Osteoblast (primary cell): ENCODE measurements around the gene FOS. TPM values are rescaled to one million over a fixed set of nuclear protein-coding genes. Genes with fewer than 3 reads are reported as not detected.

Experiments used
- DNase-seq: peaks from one replicate; pipeline ENCODE4 v3.0.0; 2011; ENCODE audit warnings: low spot score, mixed read lengths; ENCODE audit not compliant: insufficient read length; ENCODE audit errors: missing footprints
- H2AFZ ChIP-seq: 2 replicates; pipeline ENCODE4 v1.6.0; 2011; ENCODE audit warnings: mild to moderate bottlenecking, low read length
- H3K27ac ChIP-seq: 2 replicates; pipeline ENCODE4 v1.5.1; 2011; ENCODE audit warnings: mild to moderate bottlenecking, low read depth, low read length, moderate library complexity
- H3K27me3 ChIP-seq: 2 replicates; pipeline ENCODE4 v1.6.0; 2012; ENCODE audit warnings: mild to moderate bottlenecking, control low read depth, inconsistent platforms, low read length, moderate library complexity; ENCODE audit not compliant: insufficient read depth
- H3K36me3 ChIP-seq: 2 replicates; pipeline ENCODE4 v1.5.1; 2011; ENCODE audit warnings: mild to moderate bottlenecking, low read length, control low read depth, moderate library complexity; ENCODE audit not compliant: insufficient read depth
- H3K4me1 ChIP-seq: 2 replicates; pipeline ENCODE4 v1.5.1; 2011; ENCODE audit warnings: mild to moderate bottlenecking, low read length, control low read depth, moderate library complexity; ENCODE audit not compliant: insufficient read depth
- H3K4me2 ChIP-seq: 2 replicates; pipeline ENCODE4 v1.6.0; 2011; ENCODE audit warnings: mild to moderate bottlenecking, low read length; ENCODE audit not compliant: insufficient read depth
- H3K4me3 ChIP-seq: fragments of 200-600 bp; sonication (generic); 3 replicates; pipeline ENCODE4 v1.5.1; 2012; ENCODE audit warnings: mild to moderate bottlenecking, low read length, inconsistent platforms; ENCODE audit not compliant: insufficient read depth
- H3K79me2 ChIP-seq: 2 replicates; pipeline ENCODE4 v1.6.0; 2012; ENCODE audit warnings: mild to moderate bottlenecking, low read length, control low read depth, inconsistent platforms; ENCODE audit not compliant: insufficient read depth
- H3K9me3 ChIP-seq: 2 replicates; pipeline ENCODE4 v1.5.1; 2011; ENCODE audit warnings: low read depth, low read length, control low read depth
- H4K20me1 ChIP-seq: 2 replicates; pipeline ENCODE4 v1.6.0; 2012; ENCODE audit warnings: mild to moderate bottlenecking, low read length, control low read depth; ENCODE audit not compliant: insufficient read depth
- CTCF ChIP-seq: IDR thresholded peaks from 2 replicates; pipeline ENCODE4 v1.5.1; 2011; ENCODE audit warnings: mild to moderate bottlenecking, low read depth, low read length, moderate library complexity; ENCODE audit errors: extremely low read depth
- total RNA-seq: library from RNA; depleted of rRNA; stranded (reverse); fragments of >200 nt; gene quantifications from 2 replicates; pipeline ENCODE4 v1.2.3, GENCODE V29; 2012

Gene FOS
- total RNA-seq, 1 donor, result 42.3 TPM

- Histone ChIP-seq H4K20me1 (no peaks in the 10 kb centered on the region), H3K27me3 (peaks cover 9% of the 10 kb centered on the region), H3K9me3 (no peaks in the 10 kb centered on the region), H3K4me1 (peaks cover 22% of the 10 kb centered on the region), H3K79me2 (no peaks in the 10 kb centered on the region), H2AFZ (peak overlapping the region; percentile 65), H3K36me3 (no peaks in the 10 kb centered on the region), H3K4me3 (peak overlapping the region; percentile 56), H3K4me2 (peak overlapping the region; percentile 70), H3K27ac (peak overlapping the region; percentile 99)
- DNase-seq, result peak; percentile 59
- TF ChIP-seq CTCF, result no peak
Measured at GRCh38 chr14:75258079-75258802, 20.4 kb upstream of the FOS start.

- Histone ChIP-seq H3K36me3 (no peaks in the 10 kb centered on the region), H3K4me1 (peaks cover 22% of the 10 kb centered on the region), H4K20me1 (no peaks in the 10 kb centered on the region), H3K4me3 (peak overlapping the region; percentile 72), H3K27me3 (peaks cover 9% of the 10 kb centered on the region), H2AFZ (peak overlapping the region; percentile 68), H3K27ac (peak overlapping the region; percentile 99), H3K79me2 (no peaks in the 10 kb centered on the region), H3K4me2 (peak overlapping the region; percentile 87), H3K9me3 (no peaks in the 10 kb centered on the region)
- no peak for TF ChIP-seq CTCF
- DNase-seq, result peak; percentile 97
Measured at GRCh38 chr14:75258803-75259509, 19.7 kb upstream of the FOS start.

GRCh38 chr14:75259510-75259855, 19.1 kb upstream of the FOS start:
- H3K79me2 ChIP-seq, result no peaks in the 10 kb centered on the region
- peak; percentile 39 for TF ChIP-seq CTCF
- no peaks in the 10 kb centered on the region for H3K36me3 ChIP-seq
- H3K27me3 ChIP-seq, result peaks cover 7% of the 10 kb centered on the region
- peaks cover 22% of the 10 kb centered on the region for H3K4me1 ChIP-seq
- H3K4me2 ChIP-seq, result peak overlapping the region; percentile 87
- peak overlapping the region; percentile 68 for H2AFZ ChIP-seq
- peak overlapping the region; percentile 72 for H3K4me3 ChIP-seq
- peak overlapping the region; percentile 99 for H3K27ac ChIP-seq
- no peaks in the 10 kb centered on the region for H3K9me3 ChIP-seq
- no peaks in the 10 kb centered on the region for H4K20me1 ChIP-seq
- peak; percentile 62 for DNase-seq

GRCh38 chr14:75260025-75260763, 18.4 kb upstream of the FOS start:
- Histone ChIP-seq H3K79me2 (no peaks in the 10 kb centered on the region), H3K27ac (peak overlapping the region; percentile 99), H3K4me2 (peak overlapping the region; percentile 87), H3K36me3 (no peaks in the 10 kb centered on the region), H3K9me3 (no peaks in the 10 kb centered on the region), H3K4me3 (no peak overlapping the region), H2AFZ (no peak overlapping the region), H3K4me1 (peaks cover 22% of the 10 kb centered on the region), H4K20me1 (no peaks in the 10 kb centered on the region), H3K27me3 (peaks cover 4% of the 10 kb centered on the region)
- no peak for TF ChIP-seq CTCF
- no peak for DNase-seq
